Glomerular endothelial cell (primary cell): ENCODE measurements around the gene ZNF423. TPM values are rescaled to one million over a fixed set of nuclear protein-coding genes. Genes with fewer than 3 reads are reported as not detected.

ENCODE experiments used
- DNase-seq: peaks from one replicate; pipeline ENCODE4 v3.0.0-alpha.2; 2011; ENCODE audit warnings: low read depth, low spot score; ENCODE audit errors: extremely low read depth
- total RNA-seq: library from RNA; depleted of rRNA; stranded (reverse); fragments of >200 nt; gene quantifications from 2 replicates; pipeline ENCODE4 v1.2.3, GENCODE V29; 2015

Gene ZNF423
- total RNA-seq, 1 donor from 2014 or later, result 3.4 TPM

DNA sequence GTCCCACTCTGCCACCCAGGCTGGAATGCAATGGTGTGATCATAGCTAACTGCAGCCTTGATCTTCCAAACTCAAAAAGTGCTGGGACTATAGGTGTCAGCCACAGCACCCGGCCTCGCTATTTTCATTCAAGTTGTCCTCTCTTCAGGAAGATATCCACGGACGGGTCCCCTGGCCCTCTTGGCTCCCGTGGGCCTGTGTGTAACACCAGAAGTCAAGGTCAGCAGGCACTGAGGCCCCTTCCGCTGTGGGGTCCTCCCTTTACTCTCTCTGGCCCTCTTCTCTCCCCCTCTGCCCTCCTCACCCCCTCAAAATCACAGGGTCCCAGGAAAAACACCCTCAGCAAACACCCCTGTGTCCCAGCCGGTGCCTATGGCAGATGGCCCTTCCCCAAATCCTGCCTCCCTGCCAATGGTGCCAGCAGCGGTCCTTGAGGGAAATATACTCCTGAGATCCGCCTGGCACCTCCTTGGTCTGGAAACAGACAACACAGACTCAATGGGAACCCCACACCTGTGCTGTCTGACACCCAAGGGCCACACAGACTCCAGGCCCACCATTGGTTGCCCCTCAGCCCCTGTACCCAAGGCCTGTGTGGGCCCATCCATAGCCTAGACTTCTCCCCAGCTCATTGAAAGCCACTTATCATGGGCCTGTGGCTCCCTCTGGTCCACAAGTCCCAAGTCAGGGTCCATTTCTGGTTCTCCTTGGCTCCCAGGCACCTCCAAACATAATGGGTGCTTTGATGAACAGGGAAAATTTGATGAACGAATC is 221.5 kb downstream of the ZNF423 start:
- no peak for DNase-seq

DNA sequence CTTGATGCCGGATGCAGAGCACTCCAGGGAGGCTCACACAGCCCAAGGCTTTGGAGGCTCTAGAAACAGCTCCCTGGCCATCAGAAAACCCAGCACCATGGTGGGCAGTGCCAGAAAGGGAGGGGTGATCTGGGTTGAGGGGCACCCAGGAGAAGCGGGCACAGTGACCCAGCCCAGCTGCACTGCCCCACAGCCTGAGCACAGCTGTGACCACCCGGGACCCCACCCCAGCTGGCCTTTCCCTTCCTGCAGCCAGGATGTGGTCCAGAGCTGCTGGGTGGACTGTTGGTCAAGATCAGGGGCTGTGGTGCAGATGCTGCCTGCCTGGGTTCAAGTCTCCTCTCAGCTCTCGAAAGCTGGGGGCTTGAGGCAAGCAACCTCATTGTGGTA is 223.1 kb downstream of the ZNF423 start:
- no peak for DNase-seq

DNA sequence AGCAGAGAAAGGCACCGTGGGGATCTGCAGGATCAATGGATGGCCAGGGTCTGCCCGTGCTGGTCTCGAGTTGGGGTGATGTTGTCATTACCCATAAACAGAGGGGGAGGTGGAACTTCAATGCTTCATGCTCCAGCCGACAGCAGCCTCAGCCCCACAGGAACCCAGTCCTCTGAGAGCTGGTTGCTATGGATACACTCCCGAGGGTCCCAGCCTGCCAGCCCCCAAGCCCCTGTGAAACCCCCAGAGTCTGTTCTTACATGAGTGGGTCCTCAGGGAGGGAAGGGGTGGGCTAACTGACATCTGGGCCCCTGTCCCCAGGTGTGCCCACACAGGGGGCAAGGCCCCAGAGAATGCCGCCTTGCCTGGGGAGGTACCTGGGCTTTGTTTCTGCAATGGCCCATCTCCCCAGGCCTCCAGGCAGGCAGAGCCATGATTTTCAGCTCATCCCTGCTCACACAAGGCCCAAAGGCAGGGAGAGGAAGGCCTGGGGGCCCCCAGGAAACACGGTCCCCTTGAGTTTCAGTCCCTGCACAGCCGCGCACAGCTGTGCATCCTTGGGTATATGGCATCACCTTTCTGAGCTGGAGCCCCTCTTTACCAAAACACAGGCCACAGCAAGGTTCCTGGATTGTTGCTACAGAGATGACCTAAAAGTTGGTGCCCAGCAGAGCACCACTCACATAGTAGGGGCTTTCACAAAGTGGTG is 223.7 kb downstream of the ZNF423 start:
- DNase-seq, result no peak

DNA sequence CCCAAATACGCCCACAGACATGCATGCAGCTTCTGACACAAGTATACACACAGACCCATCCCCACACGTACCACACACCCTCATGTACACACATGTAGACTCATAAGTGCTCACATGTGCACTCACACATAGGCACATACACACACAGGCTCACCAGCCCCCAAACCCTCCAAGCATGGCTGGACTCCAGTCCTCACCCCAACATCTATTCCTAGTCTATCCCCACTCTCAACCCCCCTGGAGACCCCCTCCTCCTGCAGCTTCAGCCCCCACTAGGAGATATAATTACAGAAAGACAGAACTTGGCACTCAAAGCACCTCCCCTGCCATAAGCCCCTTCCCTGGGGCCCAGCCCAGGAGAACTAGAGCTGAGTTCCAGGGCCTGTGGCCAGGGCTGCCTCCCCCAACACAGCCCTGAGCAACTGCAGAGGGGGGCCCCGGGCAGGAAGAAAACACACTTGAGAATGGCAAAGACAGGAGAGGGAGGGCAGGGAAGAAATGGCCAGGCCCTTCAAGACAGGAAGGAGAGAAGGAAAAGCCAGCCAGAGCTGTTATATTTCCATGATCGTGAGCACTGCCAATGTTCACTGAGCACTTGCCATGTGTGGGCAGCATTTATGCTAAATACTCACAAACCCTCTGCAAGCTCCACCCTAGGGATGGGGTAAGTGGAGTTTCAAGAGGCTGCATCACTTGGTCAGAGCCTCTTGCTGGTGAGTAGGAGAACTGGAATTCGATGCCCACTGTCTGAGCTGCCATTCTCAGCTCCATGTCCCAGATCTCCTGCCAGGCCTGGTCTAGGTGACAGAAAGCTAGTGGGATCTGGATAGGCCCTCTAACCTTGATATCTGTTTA is 224.5 kb downstream of the ZNF423 start:
- DNase-seq, result no peak

DNA sequence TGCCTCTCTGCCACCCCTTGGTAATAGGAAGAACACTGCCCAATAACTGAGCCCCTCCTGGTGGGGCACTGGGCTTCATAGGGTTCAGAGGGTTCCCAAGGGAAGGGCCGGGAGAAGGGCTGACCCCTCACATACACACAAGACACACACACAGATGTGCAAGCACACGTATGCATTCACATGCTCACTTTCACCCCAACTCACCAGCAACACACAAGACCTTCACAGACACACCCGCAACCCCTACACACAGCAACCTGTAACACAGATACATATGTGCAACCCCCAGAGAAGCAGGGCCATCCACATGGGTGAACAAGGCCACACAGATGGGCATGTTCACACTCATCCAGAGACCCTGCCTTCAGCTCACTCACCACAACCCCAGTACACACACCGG is 225.1 kb downstream of the ZNF423 start:
- no peak for DNase-seq

DNA sequence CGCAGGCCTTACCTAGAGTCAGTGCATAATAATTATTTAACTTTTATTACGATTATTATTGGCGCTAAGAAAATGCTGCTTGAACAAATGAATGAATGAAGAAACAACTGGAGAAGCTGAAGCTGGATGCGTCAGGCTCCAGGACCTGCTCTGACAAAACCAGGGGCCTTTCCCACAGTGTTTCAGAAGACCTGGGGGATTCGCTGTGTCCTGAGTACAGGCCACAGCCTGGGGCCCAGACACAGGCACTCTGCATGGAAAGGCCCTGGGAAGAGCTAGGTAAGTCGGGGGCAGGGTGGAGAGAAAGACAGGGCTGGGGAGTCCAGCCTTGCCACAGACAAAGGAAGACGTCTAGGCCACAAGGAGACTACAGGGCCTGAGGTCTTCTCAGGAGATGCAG is 226.1 kb downstream of the ZNF423 start:
- no peak for DNase-seq

DNA sequence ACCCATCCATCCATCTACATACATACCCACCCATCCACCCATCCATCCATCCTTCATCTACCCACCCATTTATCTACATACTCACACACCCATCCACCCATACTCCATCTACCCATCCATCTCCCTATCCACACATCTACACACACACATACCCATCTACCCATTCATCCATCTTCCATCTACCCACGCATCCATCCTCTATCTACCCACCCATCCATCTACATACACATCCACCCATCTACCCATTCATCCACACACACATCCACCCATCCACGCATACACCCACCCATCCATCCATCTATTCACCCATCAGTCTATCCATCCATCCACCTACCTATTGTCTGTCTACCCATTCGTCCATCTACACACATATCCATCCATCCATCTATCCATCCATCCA is 227.8 kb downstream of the ZNF423 start:
- DNase-seq, result no peak

DNA sequence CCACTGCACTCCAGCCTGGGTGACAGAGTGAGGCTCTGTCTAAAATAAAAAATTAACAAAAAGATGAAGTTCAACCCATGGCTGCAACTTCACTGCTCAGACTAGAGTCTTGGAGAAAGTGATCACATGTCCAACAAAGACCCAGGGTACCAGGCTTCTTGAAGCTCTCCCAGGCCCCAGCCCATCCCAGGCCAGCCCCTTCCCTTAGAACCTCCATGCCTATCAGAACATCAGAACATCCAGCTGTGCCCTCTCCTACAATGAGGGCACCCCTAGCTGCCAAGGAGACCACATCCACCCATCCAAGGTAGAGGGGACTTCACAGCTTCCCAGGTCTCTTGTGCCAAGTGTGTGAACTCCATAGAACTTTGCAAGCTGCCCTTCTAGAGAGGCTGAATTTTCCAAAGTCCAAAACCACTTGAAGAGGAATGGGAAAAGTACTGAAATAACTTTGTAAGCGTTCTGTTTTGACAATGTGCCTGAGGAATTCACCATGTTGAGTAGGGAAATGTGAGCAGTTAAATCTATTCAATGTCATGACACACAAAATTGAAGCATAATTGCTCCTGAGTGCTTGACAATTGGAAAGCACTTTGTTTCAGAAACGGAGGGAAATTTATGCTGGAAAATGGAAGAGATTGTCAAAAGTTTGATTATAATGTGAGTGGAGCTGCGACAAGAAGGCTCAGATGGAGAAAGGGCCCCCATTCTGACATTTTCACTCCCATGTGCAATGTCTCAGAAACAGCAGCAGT is 230.4 kb downstream of the ZNF423 start:
- no peak for DNase-seq

DNA sequence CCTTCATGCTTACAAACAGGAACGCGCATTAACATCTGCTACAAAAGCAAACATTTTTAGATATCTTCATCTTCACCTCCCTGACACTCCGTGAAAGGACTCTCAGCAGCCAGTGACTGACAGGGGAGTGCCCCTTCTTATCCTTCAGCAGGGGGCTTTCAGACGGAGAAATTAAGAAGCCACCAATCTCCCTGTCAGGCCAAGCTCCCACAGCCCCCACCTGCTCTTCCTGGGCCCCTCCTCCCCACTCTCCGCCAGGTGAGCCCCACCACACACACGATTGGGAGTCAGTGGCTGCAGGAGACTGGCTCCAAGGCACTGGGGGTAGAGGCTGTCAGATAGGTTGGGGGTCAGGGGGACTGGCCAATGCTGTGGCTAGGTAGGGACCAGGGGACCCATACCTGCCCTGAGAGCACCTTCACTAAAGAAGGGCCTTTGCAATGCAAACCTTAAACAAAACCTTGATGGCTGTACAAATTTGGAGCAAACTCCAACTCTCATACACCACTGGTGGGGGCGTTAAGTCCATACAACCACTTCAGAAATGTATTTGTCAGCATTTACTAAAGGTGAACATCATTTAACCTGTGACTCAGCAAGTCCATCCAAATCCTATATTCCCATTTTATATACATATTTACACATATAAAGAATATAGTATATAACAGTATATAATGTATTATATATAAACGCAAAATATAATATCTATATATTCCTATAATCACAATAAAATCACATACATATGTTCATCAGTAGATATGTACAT is 232.2 kb downstream of the ZNF423 start:
- no peak for DNase-seq

DNA sequence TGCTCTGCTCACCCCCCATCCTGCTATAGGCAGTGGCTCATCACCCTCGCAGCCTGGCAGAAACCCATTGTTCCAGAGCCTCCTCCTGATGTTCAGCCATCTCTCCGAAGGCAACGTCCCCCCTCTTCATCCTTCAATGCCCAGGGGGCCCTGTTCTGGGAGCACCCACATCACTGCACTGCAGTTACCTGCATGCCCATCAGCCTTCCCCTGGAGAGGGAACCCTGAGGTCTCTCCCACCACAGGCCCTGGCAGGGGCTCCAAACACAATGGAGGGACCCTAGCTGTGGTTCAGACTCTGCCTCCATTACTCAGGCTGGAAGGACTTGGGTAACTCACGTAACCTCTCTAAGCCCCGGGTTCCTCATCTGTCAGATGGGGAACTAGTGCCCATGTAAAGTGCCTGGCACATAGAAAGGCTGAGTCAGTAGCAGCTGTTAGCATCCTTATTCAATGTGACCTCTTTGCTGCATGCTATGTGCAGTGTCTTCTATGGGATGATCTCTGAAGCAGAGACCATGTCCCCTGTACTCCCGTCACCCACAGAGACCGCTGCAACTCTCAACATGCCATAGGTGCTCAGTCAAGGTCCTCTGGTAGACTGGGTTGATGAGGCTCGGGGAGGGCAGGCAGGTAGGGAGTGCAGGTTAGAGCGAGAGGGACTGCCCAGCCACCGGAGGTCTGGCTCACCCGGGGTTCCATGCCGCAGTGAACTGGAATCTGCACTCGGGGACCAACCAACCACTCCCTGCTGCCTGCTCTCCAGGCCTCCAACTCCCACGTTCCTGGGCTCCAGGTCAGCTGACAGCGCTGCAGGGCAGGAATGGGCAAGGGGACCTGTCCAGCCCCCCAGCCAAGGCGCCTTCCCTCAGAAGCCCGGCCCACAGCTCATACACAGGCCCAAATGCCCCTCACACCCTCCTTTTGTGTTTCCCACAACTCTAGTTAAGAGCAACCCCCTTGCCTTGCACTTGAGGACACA is 233.2 kb downstream of the ZNF423 start:
- DNase-seq, result no peak

DNA sequence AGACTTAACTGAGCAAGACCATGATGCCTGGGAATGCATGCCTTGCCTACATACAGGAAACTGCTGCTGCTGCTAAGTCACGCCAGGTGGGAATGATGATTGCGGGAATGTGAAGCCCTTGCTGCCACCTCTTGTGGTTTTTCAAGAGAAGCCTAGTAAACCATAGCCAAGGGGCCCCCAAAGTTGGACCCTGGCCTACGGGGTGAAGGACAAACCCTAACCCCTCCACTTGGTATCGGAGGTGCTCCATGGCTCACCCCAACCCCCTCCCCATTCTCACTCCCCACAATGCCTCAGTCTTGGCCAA is 233.9 kb downstream of the ZNF423 start:
- no peak for DNase-seq

DNA sequence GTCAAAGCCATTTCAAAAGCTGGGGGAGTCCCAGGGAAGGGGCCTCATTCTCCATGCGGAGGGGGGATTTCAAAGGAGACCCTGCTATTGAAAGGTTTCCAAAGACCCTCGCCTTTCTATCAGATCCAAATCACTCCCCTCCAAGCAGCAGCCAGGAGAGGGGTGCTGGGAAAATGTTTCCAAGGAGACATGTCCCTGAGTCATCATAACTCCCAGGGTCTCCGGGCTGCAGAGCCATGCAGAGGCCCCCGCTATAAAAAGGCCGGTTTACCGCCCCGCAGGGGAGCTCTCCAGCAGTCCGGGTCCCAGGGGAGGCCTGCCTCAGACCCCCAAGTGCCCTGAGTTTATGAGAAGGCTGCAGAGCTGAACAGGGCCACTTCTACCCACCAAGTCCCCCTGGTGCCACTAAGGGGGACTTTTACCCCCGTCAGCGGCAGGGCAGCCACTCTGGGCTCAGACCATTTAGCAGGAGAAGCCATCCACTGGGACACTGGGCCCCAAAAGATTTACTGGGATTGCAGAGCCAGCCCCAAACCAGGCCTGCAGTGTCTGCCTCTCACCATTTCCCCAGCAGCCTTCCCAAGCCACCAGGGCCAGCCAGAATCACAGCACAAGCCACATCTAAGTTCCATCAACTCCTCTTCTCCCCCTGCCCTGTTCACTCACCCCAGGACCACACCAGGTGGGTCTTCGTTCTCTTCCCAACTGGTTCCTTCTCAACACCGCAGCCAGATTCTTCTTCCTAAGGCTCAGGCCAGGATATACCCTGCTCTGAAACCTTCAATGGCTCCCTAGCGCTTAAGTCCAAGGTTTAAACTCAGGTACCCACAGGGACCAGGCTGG is 234.4 kb downstream of the ZNF423 start:
- no peak for DNase-seq

DNA sequence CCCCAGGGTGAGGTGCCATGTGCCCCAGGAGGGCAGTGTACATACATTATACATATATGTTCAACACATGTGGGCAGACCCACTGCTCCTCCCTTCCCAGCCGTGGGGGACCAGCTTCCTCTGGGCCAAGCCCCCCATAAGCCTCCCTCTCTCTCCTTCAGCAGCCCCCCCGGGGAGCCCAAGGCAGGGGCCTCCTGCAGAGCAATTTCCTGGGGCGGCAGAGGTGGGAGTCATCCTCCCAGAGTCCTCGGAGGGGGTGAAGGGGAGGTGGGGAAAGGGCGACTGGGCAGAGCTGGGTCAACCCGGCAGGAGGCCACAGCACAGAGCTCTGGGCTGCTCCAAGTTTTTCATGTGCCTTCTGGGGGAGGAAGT is 235.1 kb downstream of the ZNF423 start:
- no peak for DNase-seq

DNA sequence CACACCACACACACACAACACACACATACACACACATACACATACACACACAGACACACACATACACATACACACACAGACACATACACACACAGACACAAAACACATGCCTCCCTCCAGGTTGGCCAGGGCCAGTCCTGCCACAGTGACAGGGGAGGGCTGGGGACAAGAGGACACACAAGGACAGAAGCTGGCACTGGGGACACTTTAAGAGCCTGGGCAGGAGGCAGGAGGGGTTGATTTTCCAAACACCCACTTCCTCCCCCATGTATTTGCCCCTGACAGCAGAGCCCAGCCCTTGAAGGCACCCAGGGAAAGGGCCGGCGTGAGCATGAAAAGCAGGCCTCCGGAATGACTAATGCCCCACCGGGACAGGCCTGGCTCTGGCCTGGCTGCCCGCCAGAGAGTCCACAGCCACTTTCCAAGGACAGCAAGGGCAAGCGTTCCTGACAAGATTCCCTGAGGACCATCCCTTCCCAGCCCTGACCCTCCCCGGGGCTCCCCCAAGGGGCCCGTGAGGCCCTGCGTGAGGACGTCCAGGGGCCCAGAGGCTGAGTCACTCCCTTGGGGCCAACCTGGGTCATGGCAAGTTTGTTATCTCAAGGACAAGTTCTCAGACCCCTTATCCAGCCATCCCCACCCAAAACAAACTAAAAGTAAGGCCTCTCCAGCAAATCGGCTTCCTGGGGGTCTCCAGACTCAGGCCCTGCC is 235.6 kb downstream of the ZNF423 start:
- DNase-seq, result no peak

DNA sequence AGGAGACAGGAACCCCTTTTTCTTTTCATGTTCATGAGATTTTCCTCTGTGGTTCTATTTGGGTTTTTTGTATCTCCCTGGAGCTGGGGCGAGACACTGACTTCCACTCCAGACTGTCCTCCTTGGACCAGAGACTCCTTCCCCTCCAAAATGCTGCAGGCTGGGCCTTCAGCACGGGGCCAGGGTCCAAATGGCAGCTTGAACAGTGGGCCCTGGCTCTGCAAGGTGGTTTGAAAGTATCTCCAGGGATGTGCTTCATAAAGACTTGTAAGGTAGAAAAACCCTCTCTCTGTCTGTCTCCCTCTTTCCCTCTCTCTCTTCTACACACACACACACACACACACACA is 236.1 kb downstream of the ZNF423 start:
- DNase-seq, result no peak

DNA sequence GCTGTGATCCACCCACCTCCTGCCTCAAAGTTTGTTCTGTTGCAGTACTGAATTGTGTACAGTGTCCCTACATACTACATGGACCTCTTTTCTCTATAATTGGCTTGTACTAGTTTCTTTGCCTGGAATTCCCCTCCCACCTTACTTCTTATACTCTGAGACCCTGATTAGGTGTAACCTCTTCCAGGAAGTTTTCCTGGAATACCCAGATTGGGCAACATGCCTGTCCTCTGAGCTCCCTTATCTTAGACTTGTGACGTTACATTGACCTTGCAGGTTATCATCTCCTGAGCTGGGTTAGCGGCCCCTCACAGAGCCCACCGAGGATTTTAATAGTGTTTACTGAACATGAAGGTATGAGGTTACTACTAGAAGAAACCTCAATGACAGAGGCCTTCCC is 237.0 kb downstream of the ZNF423 start:
- no peak for DNase-seq

DNA sequence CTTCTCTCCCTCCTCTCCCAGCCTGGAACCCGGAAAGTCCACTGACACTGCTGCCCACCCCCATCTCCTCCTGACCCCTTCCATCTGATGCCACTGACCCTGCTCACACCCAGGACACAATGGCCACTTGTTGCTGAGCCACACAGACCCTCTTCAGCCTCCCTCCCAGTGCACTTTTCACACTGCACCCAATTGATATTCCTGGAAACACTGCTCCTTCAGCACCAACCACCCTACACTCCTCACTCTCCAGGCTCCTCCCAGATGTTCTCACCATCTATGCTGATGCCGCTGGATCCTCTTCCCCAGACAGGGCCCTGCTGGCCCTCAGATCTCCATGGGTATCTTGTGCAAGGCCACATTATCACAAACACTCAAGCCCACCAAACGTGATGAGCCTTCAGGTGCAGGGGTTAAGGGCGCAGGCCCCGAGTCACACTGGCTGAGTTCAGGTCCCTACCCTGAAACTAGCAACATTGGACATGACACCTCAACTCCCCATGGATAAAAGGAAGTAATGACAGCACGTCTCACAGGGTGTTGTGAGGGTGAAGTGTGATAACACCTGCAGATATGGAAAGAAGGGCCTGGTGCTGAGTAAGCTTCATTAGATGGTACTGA is 238.1 kb downstream of the ZNF423 start:
- DNase-seq, result no peak
